Naive thymus-derived CD8-positive, alpha-beta T cell (primary cell): Measurements from ENCODE around the gene MYO1E. TPM values are rescaled to one million over a fixed set of nuclear protein-coding genes. Genes with fewer than 3 reads are reported as not detected.

Source experiments
- ATAC-seq, 2 donors: fragments of 150-1000 bp; cut with Tn5 transposase in 1 of 2; sonication (Bioruptor Pico), chemical (Tn5 transposase) in 1 of 2; 1 replicate in 1 of 2; 2 replicates in 1 of 2; pipeline ENCODE4 v1.10.0; 2021; ENCODE audit warnings: mild to moderate bottlenecking in 2 of 2, moderate library complexity in 2 of 2
- POLR2A ChIA-PET: fragments of 350-600 bp; sonication (Branson Sonifier 250); formaldehyde crosslinking; loops from one replicate; lab custom pipeline; 2021; ENCODE audit warnings: antibody characterized with exemption; lab: Charles Lee
- DNase-seq, 10 donors: peaks; one replicate each; pipeline versions ENCODE4 v3.0.0 to v3.0.0-alpha.2; 2020 to 2022
- H3K27ac Mint-ChIP-seq, 10 donors: one replicate each; pipeline ENCODE4 v1.8.0; 2020 to 2022; ENCODE audit warnings: mild to moderate bottlenecking in 10 of 10, mixed read lengths in 10 of 10, moderate library complexity in 4 of 10, inconsistent platforms in 1 of 10
- H3K27me3 Mint-ChIP-seq, 5 donors: one replicate each; pipeline ENCODE4 v1.8.0; 2021 to 2022; ENCODE audit warnings: mixed read lengths in 5 of 5
- H3K36me3 Mint-ChIP-seq, 3 donors: one replicate each; pipeline ENCODE4 v1.8.0; 2020 to 2022; ENCODE audit warnings: mixed read lengths in 3 of 3, mild to moderate bottlenecking in 2 of 3, inconsistent platforms in 1 of 3
- H3K4me1 Mint-ChIP-seq, 4 donors: one replicate each; pipeline ENCODE4 v1.8.0; 2021 to 2022; ENCODE audit warnings: mixed read lengths in 4 of 4
- H3K4me3 Mint-ChIP-seq, 10 donors: one replicate each; pipeline ENCODE4 v1.8.0; 2020 to 2022; ENCODE audit warnings: mild to moderate bottlenecking in 10 of 10, mixed read lengths in 10 of 10, moderate library complexity in 6 of 10, inconsistent platforms in 1 of 10
- H3K9me3 Mint-ChIP-seq, 9 donors: one replicate each; pipeline ENCODE4 v1.8.0; 2020 to 2022; ENCODE audit warnings: mixed read lengths in 9 of 9, mild to moderate bottlenecking in 3 of 9, inconsistent platforms in 1 of 9, moderate library complexity in 1 of 9
- polyA plus RNA-seq, 3 donors: library from polyadenylated mRNA; unstranded; fragments of 300-500 nt; fragmentation: Illumina TruSeq; gene quantifications; one replicate each; pipeline ENCODE4 v1.2.3, GENCODE V29; 2021
- total RNA-seq, 8 experiments: library from RNA in 2 of 8; stranded (reverse) in 2 of 8; gene quantifications; one replicate each; pipeline ENCODE4 v1.2.3 and lab custom pipeline; 2021 to 2026

MYO1E gene
- total and polyA plus RNA-seq, 5 experiments from 2014 or later, result 0.53 to 7.4 (median 3.4) TPM; not detected in 1

DNA sequence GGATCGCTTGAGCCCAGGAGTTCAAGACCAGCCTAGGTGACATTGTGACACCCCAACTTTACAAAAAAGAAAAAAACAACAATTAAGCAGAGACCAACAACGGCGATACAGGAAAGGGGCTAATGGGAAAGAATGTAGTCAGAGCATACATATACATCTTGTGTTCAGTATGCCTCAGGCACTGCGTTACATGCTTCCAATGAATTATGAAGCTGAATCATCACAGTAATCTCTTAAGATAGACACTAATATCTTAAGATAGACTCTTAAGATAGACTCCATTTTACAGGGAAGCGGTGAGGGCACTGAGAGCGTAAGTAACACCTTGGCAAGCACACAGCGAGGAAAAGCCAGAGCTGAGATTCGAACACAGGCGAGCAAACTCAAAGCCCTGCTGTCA, 172.1 kb downstream of the MYO1E start:
- Mint-ChIP-seq H3K9me3 (no peaks in the 10 kb centered on the region), H3K36me3 (no peaks in the 10 kb centered on the region), H3K4me3 (no peak overlapping the region), H3K27ac (no peak overlapping the region), H3K27me3 (peaks cover 0 to 1% (median 0%) of the 10 kb centered on the region in 5 donors), H3K4me1 (peaks cover 6 to 8% (median 7%) of the 10 kb centered on the region in 4 donors)
- POLR2A ChIA-PET, result no interaction called here
- DNase-seq (no peak), ATAC-seq (no peak)

DNA sequence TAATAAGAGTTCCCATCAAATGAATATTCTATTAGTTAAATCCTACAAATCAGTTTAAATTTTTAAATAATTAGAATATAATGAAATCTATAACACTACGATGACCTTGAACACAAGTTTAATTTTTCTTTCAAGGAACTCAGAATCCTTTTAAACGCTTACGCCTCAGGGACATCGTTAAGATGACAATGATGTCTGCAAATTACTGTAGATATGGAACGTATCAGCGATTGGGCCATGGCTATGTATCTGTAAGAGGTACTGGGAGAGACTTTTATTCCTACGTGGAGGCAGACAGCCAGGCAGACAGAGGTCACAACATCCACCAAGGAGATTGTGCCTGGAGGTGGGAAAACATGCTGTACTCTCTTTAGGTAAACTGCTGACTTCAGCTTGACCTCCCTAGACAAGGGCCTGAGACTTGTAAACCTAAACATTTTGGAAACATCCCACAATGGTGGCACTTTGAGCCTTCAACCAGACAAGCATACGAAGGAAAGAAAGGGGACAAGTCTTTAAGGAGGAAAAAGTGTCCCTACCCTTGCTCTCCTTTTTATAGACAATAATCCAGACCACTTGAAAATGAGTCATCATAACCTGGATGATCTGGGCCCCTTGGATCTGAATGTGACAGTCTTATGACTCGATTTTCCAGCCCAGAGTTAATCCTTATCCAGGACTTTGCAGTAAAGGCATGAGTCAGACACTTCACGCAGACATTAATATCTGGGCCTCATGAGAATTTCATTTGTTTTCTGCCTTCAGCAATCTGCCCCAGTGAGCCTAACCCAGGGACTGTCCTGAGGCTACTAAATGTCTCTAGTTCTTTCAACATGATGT, 172.8 kb downstream of the MYO1E start:
- DNase-seq (no peak), ATAC-seq (no peak)
- H3K4me3 Mint-ChIP-seq, result no peak overlapping the region
- peaks cover 6 to 8% (median 7%) of the 10 kb centered on the region in 4 donors for H3K4me1 Mint-ChIP-seq
- no peak overlapping the region for H3K27ac Mint-ChIP-seq
- no peaks in the 10 kb centered on the region for H3K36me3 Mint-ChIP-seq
- POLR2A ChIA-PET, result interaction anchor here (0.5 kb wide), 1 partner anchor 310 kb away, joined by 3 read pairs; no protein-coding TSS in a partner anchor
- no peaks in the 10 kb centered on the region for H3K9me3 Mint-ChIP-seq
- peaks cover 0 to 1% (median 0%) of the 10 kb centered on the region in 5 donors for H3K27me3 Mint-ChIP-seq

DNA sequence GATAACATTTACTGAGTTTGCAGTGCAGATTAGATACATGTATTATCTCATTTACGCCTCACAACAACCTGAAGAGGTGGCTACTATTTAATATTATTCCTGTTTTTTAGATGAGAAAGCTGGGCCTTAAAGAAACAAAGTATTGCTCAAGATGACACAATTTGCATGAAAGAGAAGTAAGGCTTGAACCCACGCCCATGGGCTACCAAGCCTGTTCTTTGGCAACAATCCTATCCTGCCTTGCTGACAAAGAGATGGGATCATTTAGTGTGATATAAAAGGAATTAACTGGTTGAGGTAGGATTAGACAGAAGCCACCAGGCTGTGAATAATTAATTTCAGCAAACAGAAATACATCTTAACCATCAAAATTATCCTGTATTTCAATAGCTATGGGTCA, 175.2 kb downstream of the MYO1E start:
- Mint-ChIP-seq H3K36me3 (no peaks in the 10 kb centered on the region), H3K27ac (no peak overlapping the region), H3K27me3 (peaks cover 0 to 1% (median 0%) of the 10 kb centered on the region in 5 donors), H3K4me1 (peaks cover 6 to 8% (median 7%) of the 10 kb centered on the region in 4 donors), H3K9me3 (no peaks in the 10 kb centered on the region), H3K4me3 (no peak overlapping the region)
- DNase-seq, result no peak
- POLR2A ChIA-PET, result no interaction called here
- no peak for ATAC-seq

DNA sequence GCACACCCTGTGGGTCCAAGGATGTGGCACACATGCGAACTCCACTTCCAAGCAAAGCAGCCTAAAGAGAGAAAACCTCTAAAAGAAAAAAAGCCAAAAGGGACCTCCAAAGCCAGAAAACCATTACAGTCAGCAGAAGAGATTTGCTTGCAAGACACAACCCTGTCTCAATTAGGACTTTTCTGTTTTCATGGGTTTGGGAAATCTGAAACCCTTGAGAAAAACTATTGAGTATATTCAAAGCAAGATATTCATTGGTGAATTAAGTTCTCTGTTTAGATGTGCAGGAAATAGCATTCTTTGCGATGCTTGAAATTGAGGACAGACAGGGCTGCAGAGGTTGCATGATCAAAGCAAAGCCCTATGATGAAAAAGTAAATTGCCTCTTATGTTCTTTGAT, 176.3 kb downstream of the MYO1E start:
- no peaks in the 10 kb centered on the region for H3K36me3 Mint-ChIP-seq
- peak overlapping the region in 1 of 10 donors; percentile 12 for H3K27ac Mint-ChIP-seq
- H3K9me3 Mint-ChIP-seq, result no peaks in the 10 kb centered on the region
- H3K27me3 Mint-ChIP-seq, result peaks cover 0 to 3% (median 1%) of the 10 kb centered on the region in 5 donors
- ATAC-seq, result peak in 1 of 2 donors; percentile 53
- peaks cover 6 to 8% (median 7%) of the 10 kb centered on the region in 4 donors for H3K4me1 Mint-ChIP-seq
- POLR2A ChIA-PET, result no interaction called here
- H3K4me3 Mint-ChIP-seq, result no peak overlapping the region
- peak in 3 of 10 donors; percentile 9 to 12 (median 12) for DNase-seq

GRCh38 chr15:59194639-59195325, 177.9 kb downstream of the MYO1E start:
- POLR2A ChIA-PET, result no interaction called here
- Mint-ChIP-seq H3K9me3 (no peaks in the 10 kb centered on the region), H3K27me3 (peaks cover 0 to 9% (median 1%) of the 10 kb centered on the region in 5 donors), H3K4me3 (no peak overlapping the region), H3K27ac (peak overlapping the region in 1 of 10 donors; percentile 70), H3K4me1 (peaks cover 6 to 8% (median 7%) of the 10 kb centered on the region in 4 donors), H3K36me3 (no peaks in the 10 kb centered on the region)
- no peak for ATAC-seq
- no peak for DNase-seq

DNA sequence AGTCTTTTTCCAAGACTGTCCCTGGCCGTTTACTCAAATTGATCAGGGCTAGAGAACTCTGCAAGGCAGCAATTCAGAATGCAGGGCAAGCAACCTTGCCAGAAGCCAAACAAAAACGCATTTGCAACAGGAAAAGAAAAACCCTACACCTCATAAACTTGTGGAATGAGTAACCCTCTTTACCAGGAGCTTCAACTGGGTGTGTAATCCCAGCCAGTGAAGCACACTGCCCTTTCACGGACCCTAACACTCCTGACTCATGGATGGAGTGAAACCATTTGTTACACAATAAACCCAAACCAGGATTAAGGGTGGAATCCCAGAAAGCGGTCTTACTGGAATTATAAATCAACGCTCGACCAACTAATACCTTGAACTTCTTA, 180.8 kb downstream of the MYO1E start:
- H3K9me3 Mint-ChIP-seq, result peaks cover 0 to 4% (median 0%) of the 10 kb centered on the region in 9 donors
- no peaks in the 10 kb centered on the region for H3K36me3 Mint-ChIP-seq
- ATAC-seq (no peak), DNase-seq (no peak)
- H3K27ac Mint-ChIP-seq, result no peak overlapping the region
- H3K4me1 Mint-ChIP-seq, result peaks cover 6 to 7% (median 6%) of the 10 kb centered on the region in 4 donors
- POLR2A ChIA-PET, result no interaction called here
- H3K27me3 Mint-ChIP-seq, result peaks cover 0 to 16% (median 2%) of the 10 kb centered on the region in 5 donors
- no peak overlapping the region for H3K4me3 Mint-ChIP-seq

DNA sequence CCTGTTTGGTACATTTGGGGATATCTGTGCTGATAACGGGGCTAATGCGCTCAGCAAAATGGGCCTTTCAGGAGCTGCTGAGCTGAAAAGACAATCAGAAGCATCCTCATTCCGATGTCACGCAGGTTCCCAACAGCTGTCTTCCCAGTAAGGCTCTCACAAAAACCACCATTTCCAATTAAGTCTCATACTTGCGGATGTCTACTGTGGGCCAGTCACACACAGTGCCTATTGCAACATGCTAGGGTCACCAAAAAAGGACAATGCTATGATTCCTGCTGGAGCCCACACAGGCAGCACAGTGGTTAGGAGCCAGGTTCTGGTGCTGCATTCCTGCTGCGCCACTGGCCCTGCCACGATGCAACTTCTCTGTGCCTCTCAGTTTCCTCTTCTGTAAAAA, 182.4 kb downstream of the MYO1E start:
- POLR2A ChIA-PET, result no interaction called here
- DNase-seq (no peak), ATAC-seq (no peak)
- no peaks in the 10 kb centered on the region for H3K36me3 Mint-ChIP-seq
- no peak overlapping the region for H3K27ac Mint-ChIP-seq
- H3K4me1 Mint-ChIP-seq, result no peaks in the 10 kb centered on the region
- H3K4me3 Mint-ChIP-seq, result no peak overlapping the region
- H3K9me3 Mint-ChIP-seq, result peaks cover 0 to 4% (median 0%) of the 10 kb centered on the region in 9 donors
- peaks cover 0 to 16% (median 2%) of the 10 kb centered on the region in 5 donors for H3K27me3 Mint-ChIP-seq

GRCh38 chr15:59189241-59189640, 183.4 kb downstream of the MYO1E start:
- POLR2A ChIA-PET, result no interaction called here
- ATAC-seq, result no peak
- Mint-ChIP-seq H3K4me1 (no peaks in the 10 kb centered on the region), H3K4me3 (no peak overlapping the region), H3K27me3 (peaks cover 0 to 16% (median 3%) of the 10 kb centered on the region in 5 donors), H3K36me3 (no peaks in the 10 kb centered on the region), H3K9me3 (peaks cover 0 to 5% (median 0%) of the 10 kb centered on the region in 9 donors), H3K27ac (no peak overlapping the region)
- no peak for DNase-seq

GRCh38 chr15:59186501-59186900, 186.2 kb downstream of the MYO1E start:
- Mint-ChIP-seq H3K4me1 (no peaks in the 10 kb centered on the region), H3K36me3 (peaks cover 0 to 4% (median 0%) of the 10 kb centered on the region in 3 donors), H3K27ac (no peak overlapping the region), H3K9me3 (peaks cover 0 to 18% (median 4%) of the 10 kb centered on the region in 9 donors), H3K4me3 (no peak overlapping the region), H3K27me3 (peaks cover 0 to 13% (median 3%) of the 10 kb centered on the region in 5 donors)
- POLR2A ChIA-PET, result no interaction called here
- ATAC-seq (no peak), DNase-seq (no peak)

DNA sequence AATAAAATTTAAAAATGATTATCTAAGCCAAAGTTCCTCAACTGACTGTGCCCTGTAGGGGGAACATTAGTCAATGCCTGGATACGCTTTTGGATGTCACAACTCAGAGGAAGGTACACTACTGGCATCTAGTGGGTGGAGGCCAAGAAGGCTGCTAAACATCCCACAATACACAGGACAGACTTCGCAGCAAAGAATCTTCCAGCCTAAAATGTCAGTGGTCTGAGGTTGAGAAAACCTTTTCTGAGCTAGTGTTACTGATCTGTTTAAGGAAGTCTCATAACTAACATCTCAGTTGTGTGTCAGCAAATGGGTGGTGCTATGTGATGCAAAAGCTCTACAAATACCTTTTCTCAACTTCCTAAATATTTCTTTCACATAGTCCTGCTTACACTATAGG, 186.9 kb downstream of the MYO1E start:
- Mint-ChIP-seq H3K27ac (no peak overlapping the region), H3K4me3 (no peak overlapping the region), H3K9me3 (peaks cover 0 to 25% (median 6%) of the 10 kb centered on the region in 9 donors), H3K27me3 (peaks cover 0 to 12% (median 3%) of the 10 kb centered on the region in 5 donors), H3K36me3 (peaks cover 0 to 7% (median 0%) of the 10 kb centered on the region in 3 donors), H3K4me1 (no peaks in the 10 kb centered on the region)
- no peak for ATAC-seq
- POLR2A ChIA-PET, result no interaction called here
- DNase-seq, result no peak

- H3K36me3 Mint-ChIP-seq, result peaks cover 0 to 7% (median 0%) of the 10 kb centered on the region in 3 donors
- H3K27ac Mint-ChIP-seq, result peak overlapping the region in 1 of 10 donors; percentile 59
- H3K27me3 Mint-ChIP-seq, result peaks cover 0 to 11% (median 8%) of the 10 kb centered on the region in 5 donors
- ATAC-seq (no peak), DNase-seq (no peak)
- no peak overlapping the region for H3K4me3 Mint-ChIP-seq
- H3K9me3 Mint-ChIP-seq, result peaks cover 0 to 25% (median 5%) of the 10 kb centered on the region in 9 donors
- peaks cover 0 to 5% (median 0%) of the 10 kb centered on the region in 4 donors for H3K4me1 Mint-ChIP-seq
- POLR2A ChIA-PET, result no interaction called here
Measured at GRCh38 chr15:59180945-59181600, 191.6 kb downstream of the MYO1E start.

DNA sequence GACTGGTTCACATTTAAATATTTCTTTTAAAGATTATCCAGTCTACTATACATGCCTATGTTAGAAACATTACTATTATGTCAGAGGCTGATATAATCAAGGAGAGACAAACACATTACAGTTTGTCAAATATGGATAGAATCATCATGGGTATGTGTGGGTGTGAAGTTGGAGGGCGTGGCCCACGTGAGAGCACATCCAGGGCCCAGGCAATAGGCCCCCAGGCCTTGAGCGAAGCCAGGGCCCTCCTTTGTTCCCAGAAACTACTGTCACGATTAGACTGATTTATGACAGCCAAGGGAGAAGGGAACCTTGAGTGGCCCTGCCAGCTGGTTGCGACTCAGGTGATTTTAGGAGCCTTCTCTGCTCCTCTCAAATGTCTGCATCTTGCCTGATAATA, 193.0 kb downstream of the MYO1E start:
- ATAC-seq (no peak), DNase-seq (no peak)
- Mint-ChIP-seq H3K27me3 (peaks cover 0 to 10% (median 8%) of the 10 kb centered on the region in 5 donors), H3K27ac (no peak overlapping the region), H3K9me3 (peaks cover 0 to 25% (median 5%) of the 10 kb centered on the region in 9 donors), H3K36me3 (peaks cover 0 to 7% (median 0%) of the 10 kb centered on the region in 3 donors), H3K4me3 (no peak overlapping the region), H3K4me1 (peaks cover 0 to 6% (median 0%) of the 10 kb centered on the region in 4 donors)
- POLR2A ChIA-PET, result no interaction called here
